DMS53 treated with DMSO at 0.1 percent for 48 hours (cell line): ENCODE results near the gene SNX1.
A peak's percentile ranks its signal among the peaks of the same experiment; 100 is the strongest.

Experiments used
- DNase-seq: peaks from one replicate; lab custom pipeline; 2025; ENCODE audit not compliant: unreplicated experiment; lab: John Stamatoyannopoulos, UW

Gene SNX1

DNA sequence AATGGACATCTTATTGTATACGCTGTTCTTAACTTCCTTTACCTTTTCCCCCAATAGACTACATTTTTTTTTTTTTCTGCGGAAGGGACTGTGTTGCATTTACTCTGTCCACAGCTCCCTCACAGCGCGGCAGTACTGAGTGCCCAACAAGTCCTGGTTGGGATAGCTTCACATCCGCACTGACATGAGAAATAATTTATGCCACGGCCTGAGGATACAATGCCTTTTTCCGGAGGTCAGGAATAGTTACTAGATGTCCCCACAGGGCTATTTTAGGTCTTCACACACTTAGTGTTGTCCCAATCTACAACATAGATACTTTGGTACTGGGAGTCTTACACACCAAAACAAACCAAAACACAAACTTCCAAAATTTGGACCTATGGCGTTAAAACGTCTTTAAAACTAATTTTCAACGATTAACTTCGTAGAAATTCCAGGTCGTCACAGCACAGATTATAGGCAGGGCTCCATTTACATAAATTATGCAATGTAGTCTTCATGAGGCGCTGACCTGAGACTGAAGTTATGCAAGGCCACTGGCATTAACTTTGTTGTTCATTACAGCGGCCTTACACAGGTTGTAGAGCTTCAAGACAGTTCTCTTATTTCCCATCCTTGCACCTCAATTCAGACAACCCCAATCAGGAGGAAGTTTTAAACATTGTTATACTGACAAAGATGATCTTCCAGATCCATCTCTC lies 68.0 kb downstream of the SNX1 start:
- DNase-seq: peak; percentile 50

- no peak for DNase-seq
Measured at GRCh38 chr15:64164436-64164835, 68.7 kb downstream of the SNX1 start.

DNA sequence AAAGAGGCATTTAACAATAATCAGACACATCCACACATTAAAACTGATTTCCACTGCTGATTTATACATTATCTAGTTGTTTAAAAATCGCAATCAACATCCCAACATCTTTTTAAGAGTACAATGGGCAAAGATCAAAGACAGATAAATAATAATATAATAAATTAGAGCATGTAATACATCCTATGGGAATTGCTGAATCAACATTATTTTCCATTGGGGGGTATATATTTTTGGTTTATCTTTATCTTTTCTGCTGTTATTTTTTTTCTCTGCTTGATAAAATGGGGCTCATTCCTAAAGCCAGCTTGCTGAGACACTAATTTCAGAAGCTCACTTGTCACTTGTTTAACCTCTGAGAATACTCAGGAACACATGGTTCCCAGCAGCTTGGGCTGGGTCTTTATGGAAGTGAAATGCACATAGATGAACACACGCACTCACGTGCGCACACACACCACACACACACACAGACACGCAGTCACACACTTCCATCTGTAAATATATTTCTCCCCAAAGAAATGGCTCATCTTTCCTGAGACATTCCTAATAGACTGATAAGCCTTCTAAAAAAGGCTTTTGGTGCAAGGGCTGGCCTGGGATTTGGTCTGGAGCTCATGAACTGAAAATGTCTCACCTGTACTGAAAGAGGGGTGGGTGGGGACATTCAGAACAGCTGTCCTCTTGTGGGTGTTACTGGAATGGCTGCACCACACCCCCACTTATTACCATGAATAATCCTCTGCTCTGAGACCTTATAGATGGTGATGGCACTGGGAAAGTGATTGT lies 70.5 kb downstream of the SNX1 start:
- DNase-seq: no peak

DNA sequence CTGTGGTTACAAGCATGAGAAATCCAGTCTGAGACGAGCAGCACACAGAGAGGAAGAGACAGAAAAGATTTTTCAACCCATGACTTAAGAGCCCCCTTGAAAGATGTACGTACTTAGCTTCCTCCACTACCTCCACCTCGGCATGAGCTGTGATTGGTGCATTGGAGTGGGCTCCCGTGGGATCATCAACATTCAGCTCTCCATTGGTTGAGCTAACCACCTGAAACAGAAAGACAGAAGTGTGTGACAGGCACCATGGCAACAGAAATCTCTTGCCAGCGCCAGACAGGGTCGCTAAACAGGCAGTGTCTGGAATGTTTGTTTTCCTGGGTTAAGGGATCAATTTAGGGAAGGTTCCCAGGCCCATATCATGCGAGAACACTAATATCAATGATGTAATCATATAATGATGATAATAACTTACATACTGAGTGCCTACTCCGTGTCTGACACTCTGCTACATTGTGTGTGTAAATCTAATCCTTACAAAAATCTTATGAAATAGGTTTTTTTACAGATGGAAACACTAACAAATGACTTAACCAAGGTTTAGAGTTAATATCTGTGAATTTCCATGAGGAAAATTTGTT lies 84.5 kb downstream of the SNX1 start:
- DNase-seq: no peak

GRCh38 chr15:64182859-64183370 lies 87.1 kb downstream of the SNX1 start:
- no peak for DNase-seq

GRCh38 chr15:64185146-64185911 lies 89.5 kb downstream of the SNX1 start:
- no peak for DNase-seq

- no peak for DNase-seq
Measured at GRCh38 chr15:64187396-64188191, 91.8 kb downstream of the SNX1 start.
